DOHH2 (cell line): ENCODE results near the gene SLC9A9.
A peak's percentile ranks its signal among the peaks of the same experiment; 100 is the strongest.

Source experiments
- H3F3A ChIP-seq: fragments of 200-600 bp; sonication (generic), shearing (Covaris generic); 2 replicates; pipeline ENCODE4 v1.6.0; 2016; ENCODE audit warnings: antibody characterized with exemption, mild to moderate bottlenecking; ENCODE audit not compliant: control insufficient read depth, insufficient read depth
- H3K27ac ChIP-seq: fragments of 200-600 bp; sonication (generic); 2 replicates; pipeline ENCODE4 v1.5.1; 2014; ENCODE audit warnings: low read depth, mild to moderate bottlenecking, low read length, moderate library complexity
- H3K27me3 ChIP-seq: fragments of 200-600 bp; sonication (generic); 2 replicates; pipeline ENCODE4 v1.6.1; 2014; ENCODE audit warnings: mild to moderate bottlenecking, low read length, mixed read lengths; ENCODE audit not compliant: control insufficient read depth
- H3K36me3 ChIP-seq: fragments of 200-600 bp; sonication (generic); 2 replicates; pipeline ENCODE4 v1.6.1; 2014; ENCODE audit warnings: mild to moderate bottlenecking, low read length, moderate library complexity, mixed read lengths; ENCODE audit not compliant: control insufficient read depth
- H3K4me1 ChIP-seq: fragments of 200-600 bp; sonication (generic); 2 replicates; pipeline ENCODE4 v1.6.1; 2014; ENCODE audit warnings: mild to moderate bottlenecking, low read length, mixed read lengths; ENCODE audit not compliant: control insufficient read depth
- H3K4me2 ChIP-seq: fragments of 200-600 bp; sonication (generic); 2 replicates; pipeline ENCODE4 v1.6.0; 2014; ENCODE audit warnings: mild to moderate bottlenecking, low read length, moderate library complexity
- H3K4me3 ChIP-seq: fragments of 200-600 bp; sonication (generic); 2 replicates; pipeline ENCODE4 v1.5.1; 2014; ENCODE audit warnings: mild to moderate bottlenecking, low read length, mixed read lengths
- H3K79me2 ChIP-seq: fragments of 200-600 bp; sonication (generic); 2 replicates; pipeline ENCODE4 v1.6.1; 2014; ENCODE audit warnings: mild to moderate bottlenecking, low read length, mixed read lengths; ENCODE audit not compliant: control insufficient read depth
- H3K9me2 ChIP-seq: fragments of 200-600 bp; sonication (generic); replicated peaks from 2 replicates; pipeline ENCODE4 v1.6.1; 2014; ENCODE audit warnings: mild to moderate bottlenecking, low read length, mixed read lengths; ENCODE audit not compliant: control insufficient read depth
- H3K9me3 ChIP-seq: fragments of 200-600 bp; sonication (generic); 2 replicates; pipeline ENCODE4 v1.6.1; 2014; ENCODE audit warnings: antibody characterized with exemption, low read length, mixed read lengths; ENCODE audit not compliant: control insufficient read depth, insufficient read depth
- H4K20me1 ChIP-seq: fragments of 200-600 bp; sonication (generic); 2 replicates; pipeline ENCODE4 v1.6.0; 2014; ENCODE audit warnings: low read depth, mild to moderate bottlenecking, antibody characterized with exemption, low read length, moderate library complexity; ENCODE audit not compliant: control insufficient read depth, insufficient read depth
- EZH2phosphoT487 ChIP-seq: fragments of 200-600 bp; sonication (generic); IDR thresholded peaks from 2 replicates; pipeline ENCODE4 v1.6.1; 2017; ENCODE audit warnings: borderline replicate concordance, mild to moderate bottlenecking, antibody characterized with exemption, low read length, moderate library complexity, mixed read lengths
- TF ChIP-seq, protein P1 (sequence below): fragments of 200-600 bp; sonication (generic); IDR thresholded peaks from one replicate; pipeline ENCODE4 v1.5.1; 2014; ENCODE audit warnings: antibody characterized with exemption, mild to moderate bottlenecking, low read depth, low read length; ENCODE audit not compliant: poor library complexity, severe bottlenecking

SLC9A9 gene

DNA sequence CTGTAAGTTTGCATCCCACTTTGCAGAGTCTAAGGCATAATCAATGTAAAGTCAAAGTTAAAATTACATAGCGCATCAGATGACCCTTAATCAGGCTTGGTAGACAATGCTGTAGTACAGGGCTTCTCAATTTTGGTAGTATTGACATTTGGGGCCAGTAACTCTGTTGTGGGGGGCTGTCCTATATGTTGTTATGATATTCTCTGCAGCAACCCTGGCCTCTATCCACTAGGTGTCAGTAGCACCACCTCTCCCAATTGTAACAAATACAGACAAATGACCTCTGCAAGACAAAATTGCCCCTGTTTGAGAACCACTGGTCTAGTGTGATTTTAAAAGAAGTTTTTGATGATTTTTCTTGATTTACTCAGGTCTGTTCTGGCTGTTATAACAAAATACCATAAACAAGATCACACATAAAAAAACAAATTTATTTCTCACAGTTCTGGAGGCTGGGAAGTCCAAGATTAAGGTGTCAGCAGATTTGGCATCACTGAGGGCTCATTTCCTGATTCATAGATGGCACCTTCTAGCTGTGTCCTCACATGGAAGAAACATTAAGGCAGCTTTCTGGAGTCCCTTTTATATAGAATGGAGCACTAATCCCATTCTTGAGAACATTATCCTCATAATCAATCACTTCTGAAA is 37.6 kb upstream of the SLC9A9 start:
- Histone ChIP-seq H3K4me3 (no peak overlapping the region), H3K27ac (no peak overlapping the region), H3K27me3 (peaks cover 9% of the 10 kb centered on the region), H3K9me3 (no peaks in the 10 kb centered on the region), H3K4me2 (no peak overlapping the region), H3K9me2 (no peaks in the 10 kb centered on the region), H3F3A (no peaks in the 10 kb centered on the region), H3K4me1 (no peaks in the 10 kb centered on the region), H4K20me1 (no peaks in the 10 kb centered on the region), H3K36me3 (no peaks in the 10 kb centered on the region), H3K79me2 (no peaks in the 10 kb centered on the region)
- TF ChIP-seq, protein P1, sequence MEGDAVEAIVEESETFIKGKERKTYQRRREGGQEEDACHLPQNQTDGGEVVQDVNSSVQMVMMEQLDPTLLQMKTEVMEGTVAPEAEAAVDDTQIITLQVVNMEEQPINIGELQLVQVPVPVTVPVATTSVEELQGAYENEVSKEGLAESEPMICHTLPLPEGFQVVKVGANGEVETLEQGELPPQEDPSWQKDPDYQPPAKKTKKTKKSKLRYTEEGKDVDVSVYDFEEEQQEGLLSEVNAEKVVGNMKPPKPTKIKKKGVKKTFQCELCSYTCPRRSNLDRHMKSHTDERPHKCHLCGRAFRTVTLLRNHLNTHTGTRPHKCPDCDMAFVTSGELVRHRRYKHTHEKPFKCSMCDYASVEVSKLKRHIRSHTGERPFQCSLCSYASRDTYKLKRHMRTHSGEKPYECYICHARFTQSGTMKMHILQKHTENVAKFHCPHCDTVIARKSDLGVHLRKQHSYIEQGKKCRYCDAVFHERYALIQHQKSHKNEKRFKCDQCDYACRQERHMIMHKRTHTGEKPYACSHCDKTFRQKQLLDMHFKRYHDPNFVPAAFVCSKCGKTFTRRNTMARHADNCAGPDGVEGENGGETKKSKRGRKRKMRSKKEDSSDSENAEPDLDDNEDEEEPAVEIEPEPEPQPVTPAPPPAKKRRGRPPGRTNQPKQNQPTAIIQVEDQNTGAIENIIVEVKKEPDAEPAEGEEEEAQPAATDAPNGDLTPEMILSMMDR = peak; percentile 78
- no peak for TF ChIP-seq EZH2phosphoT487

DNA sequence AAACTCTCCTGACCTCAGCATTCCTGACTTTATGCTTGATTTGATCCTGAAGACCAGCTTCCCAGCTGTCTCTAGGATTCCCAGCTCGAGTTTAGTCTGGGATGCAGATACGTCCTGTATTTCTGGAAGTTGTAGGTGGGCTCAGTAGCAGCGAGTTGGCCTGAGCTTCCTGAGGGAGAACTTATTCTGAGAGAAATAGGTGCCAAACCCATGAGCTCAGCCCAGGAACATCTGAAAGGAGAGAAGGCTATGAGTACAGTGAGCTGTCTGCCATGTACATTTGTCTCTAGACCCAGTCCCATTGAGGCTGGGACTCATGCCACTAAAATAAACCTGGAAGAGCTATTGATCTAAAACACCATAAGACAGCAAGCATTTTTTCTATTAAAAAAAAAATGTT is 36.6 kb upstream of the SLC9A9 start:
- TF ChIP-seq, protein P1 = no peak
- no peak for TF ChIP-seq EZH2phosphoT487
- no peak overlapping the region for H3K4me2 ChIP-seq
- no peaks in the 10 kb centered on the region for H3K79me2 ChIP-seq
- no peaks in the 10 kb centered on the region for H3F3A ChIP-seq
- no peaks in the 10 kb centered on the region for H4K20me1 ChIP-seq
- H3K4me1 ChIP-seq = no peaks in the 10 kb centered on the region
- H3K9me2 ChIP-seq = no peaks in the 10 kb centered on the region
- H3K36me3 ChIP-seq = no peaks in the 10 kb centered on the region
- no peaks in the 10 kb centered on the region for H3K9me3 ChIP-seq
- peaks cover 7% of the 10 kb centered on the region for H3K27me3 ChIP-seq
- H3K27ac ChIP-seq = no peak overlapping the region
- no peak overlapping the region for H3K4me3 ChIP-seq

DNA sequence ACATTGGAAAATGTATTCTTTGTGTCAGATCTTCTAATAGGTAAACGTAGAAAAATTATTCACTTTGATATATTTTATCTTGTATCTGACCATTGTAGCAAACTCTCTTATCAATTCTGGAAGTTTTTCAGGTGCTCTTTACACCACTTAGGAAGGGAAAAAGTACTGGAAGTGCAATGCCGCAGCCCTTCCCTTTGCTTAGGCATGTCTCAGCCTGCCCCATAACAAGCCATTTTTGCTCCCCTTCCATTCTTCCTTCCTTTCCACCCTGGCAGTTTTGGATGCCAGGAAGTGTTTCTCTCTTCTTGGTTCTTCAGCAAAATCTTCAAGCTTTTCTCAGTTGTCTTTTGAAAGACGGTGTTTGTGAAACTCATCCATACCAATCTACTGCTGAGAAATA is 34.9 kb upstream of the SLC9A9 start:
- no peaks in the 10 kb centered on the region for H3K36me3 ChIP-seq
- H3K79me2 ChIP-seq = no peaks in the 10 kb centered on the region
- no peaks in the 10 kb centered on the region for H3K4me1 ChIP-seq
- H3K4me2 ChIP-seq = no peak overlapping the region
- TF ChIP-seq, protein P1 = no peak
- no peak for TF ChIP-seq EZH2phosphoT487
- no peak overlapping the region for H3K4me3 ChIP-seq
- H3F3A ChIP-seq = no peaks in the 10 kb centered on the region
- H3K9me2 ChIP-seq = no peaks in the 10 kb centered on the region
- peaks cover 3% of the 10 kb centered on the region; the same call in 1 of the 2 replicates for H3K27me3 ChIP-seq
- H3K27ac ChIP-seq = no peak overlapping the region
- H3K9me3 ChIP-seq = no peaks in the 10 kb centered on the region
- no peaks in the 10 kb centered on the region for H4K20me1 ChIP-seq
